ENCODE measurements around the gene EPYC. TPM values are rescaled to one million over a fixed set of nuclear protein-coding genes. Genes with fewer than 3 reads are reported as not detected.

EPYC gene
- total and polyA plus RNA-seq, 10 of the 15 experiments (the other 5 are each of a cell fraction or from before 2014, with no cell fraction given) = not detected

GRCh38 chr12:90987520-90987919, 17.3 kb downstream of the EPYC start:
- no peaks in the 10 kb centered on the region for H3K36me3 ChIP-seq (ENCODE audit: control insufficient read depth in 2 of 2, insufficient read depth in 2 of 2, low read length in 1 of 2)
- H3K9me3 ChIP-seq (replicated peaks; ENCODE audit: control insufficient read depth, insufficient read depth, low read length) = no peaks in the 10 kb centered on the region
- ATAC-seq (peak; percentile 63; the same call in 2 of the 3 replicates), DNase-seq (ENCODE audit: low read depth, low spot score) (no peak), FAIRE-seq (no peak)
- H3K4me1 ChIP-seq (ENCODE audit: control insufficient read depth, insufficient read depth, low read length) = no peaks in the 10 kb centered on the region
- no peaks in the 10 kb centered on the region for H4K20me1 ChIP-seq (ENCODE audit: control insufficient read depth, insufficient read depth)
- no peak overlapping the region for H3K4me2 ChIP-seq (ENCODE audit: control insufficient read depth, insufficient read depth)
- no peak overlapping the region for H3K27ac ChIP-seq (ENCODE audit: control insufficient read depth, insufficient read depth)
- no peak overlapping the region for H3K4me3 ChIP-seq
- ChIA-PET RAD21 (ENCODE audit: unreplicated experiment) (interaction anchor here (1.2 kb wide), 1 partner anchor 122 kb away, joined by 3 read pairs; no protein-coding TSS in a partner anchor), CTCF (interaction anchor here (1.1 to 3.1 kb wide), 4 partner anchors 10 to 121 kb away, joined by 3 to 12 read pairs (median 7); no protein-coding TSS in a partner anchor), SMC1A (ENCODE audit: uncharacterized antibody, unreplicated experiment) (no interaction called here), POLR2A (no interaction called here)
- no peaks in the 10 kb centered on the region for H3K79me2 ChIP-seq (ENCODE audit: control insufficient read depth, insufficient read depth, low read length)
- BruUV-seq (replicated peaks) = no TSS peak
- in situ Hi-C loops (cut with MboI) (loop anchor here (10.0 kb wide), 1 partner anchor 337 kb away; no protein-coding TSS in a partner anchor), intact Hi-C loops (cut with micrococcal nuclease; ENCODE audit: unreplicated experiment) (no loop called here)
- 7% methylated on average over 1 of the region's 1 CpG for WGBS (ENCODE audit: insufficient coverage, insufficient replicate concordance, low lambda C conversion rate, missing lambda C conversion rate)
- no peak for TF ChIP-seq KDM1A (IDR thresholded peaks at IDR 0.05; ENCODE audit: borderline replicate concordance)
- TF ChIP-seq CTCF (IDR thresholded peaks at IDR 0.05 in 2 of 3, conservative IDR thresholded peaks at IDR 0.05 in 1 of 3; ENCODE audit: control insufficient read depth in 2 of 3, extremely low read depth in 1 of 3, insufficient read depth in 1 of 3, low read depth in 3 of 3, low read length in 3 of 3) = peak in 1 of 3 experiments; percentile 27; a peak in 1 of 6 replicates
- H3K27me3 ChIP-seq (replicated peaks in 1 of 2; ENCODE audit: control insufficient read depth in 2 of 2, insufficient read depth in 2 of 2, low read length in 1 of 2) = no peaks in the 10 kb centered on the region
- H3K9ac ChIP-seq (ENCODE audit: control insufficient read depth, insufficient read depth, low read length) = no peak overlapping the region
- H2AFZ ChIP-seq (ENCODE audit: control insufficient read depth, low read depth, low read length) = no peak overlapping the region

- Histone ChIP-seq H2AFZ (ENCODE audit: control insufficient read depth, low read depth, low read length) (no peak overlapping the region), H3K79me2 (ENCODE audit: control insufficient read depth, insufficient read depth, low read length) (no peaks in the 10 kb centered on the region), H3K27ac (ENCODE audit: control insufficient read depth, insufficient read depth) (no peak overlapping the region), H3K9me3 (replicated peaks; ENCODE audit: control insufficient read depth, insufficient read depth, low read length) (no peaks in the 10 kb centered on the region), H3K4me1 (ENCODE audit: control insufficient read depth, insufficient read depth, low read length) (no peaks in the 10 kb centered on the region), H4K20me1 (ENCODE audit: control insufficient read depth, insufficient read depth) (no peaks in the 10 kb centered on the region), H3K9ac (ENCODE audit: control insufficient read depth, insufficient read depth, low read length) (no peak overlapping the region), H3K36me3 (ENCODE audit: control insufficient read depth in 2 of 2, insufficient read depth in 2 of 2, low read length in 1 of 2) (no peaks in the 10 kb centered on the region), H3K4me3 (no peak overlapping the region), H3K4me2 (ENCODE audit: control insufficient read depth, insufficient read depth) (no peak overlapping the region), H3K27me3 (replicated peaks in 1 of 2; ENCODE audit: control insufficient read depth in 2 of 2, insufficient read depth in 2 of 2, low read length in 1 of 2) (no peaks in the 10 kb centered on the region)
- intact Hi-C loops (cut with micrococcal nuclease; ENCODE audit: unreplicated experiment) = no loop called here
- ChIA-PET SMC1A (ENCODE audit: uncharacterized antibody, unreplicated experiment) (no interaction called here), POLR2A (no interaction called here), RAD21 (ENCODE audit: unreplicated experiment) (interaction anchor here (1.2 kb wide), 1 partner anchor 122 kb away, joined by 3 read pairs; no protein-coding TSS in a partner anchor), CTCF (interaction anchor here (1.1 to 3.1 kb wide), 4 partner anchors 9 to 121 kb away, joined by 3 to 12 read pairs (median 7); no protein-coding TSS in a partner anchor)
- ATAC-seq (no peak), FAIRE-seq (peak; percentile 18), DNase-seq (ENCODE audit: low read depth, low spot score) (no peak)
- 48% methylated on average over 1 of the region's 1 CpG for WGBS (ENCODE audit: insufficient coverage, insufficient replicate concordance, low lambda C conversion rate, missing lambda C conversion rate)
- BruUV-seq (replicated peaks) = no TSS peak
- in situ Hi-C loops (cut with MboI) = loop anchor here (10.0 kb wide), 1 partner anchor 338 kb away; no protein-coding TSS in a partner anchor
- TF ChIP-seq ZNF384 (IDR thresholded peaks at IDR 0.05; ENCODE audit: borderline replicate concordance, low read depth, low read length) (no peak), GABPA (IDR thresholded peaks at IDR 0.05; ENCODE audit: low read depth) (no peak), PML (IDR thresholded peaks at IDR 0.05; ENCODE audit: low read length) (no peak), KAT2A (conservative IDR thresholded peaks at IDR 0.05; ENCODE audit: control insufficient read depth, low read depth, low read length) (no peak), ZNF207 (IDR thresholded peaks at IDR 0.05; ENCODE audit: borderline replicate concordance) (no peak), ESRRA (IDR thresholded peaks at IDR 0.05; ENCODE audit: low read length) (no peak), BACH1 (IDR thresholded peaks at IDR 0.05; ENCODE audit: borderline replicate concordance) (no peak), REST (IDR thresholded peaks at IDR 0.05; ENCODE audit: low read depth, low read length) (no peak), PAX8 (IDR thresholded peaks at IDR 0.05) (no peak), TCF3 (IDR thresholded peaks at IDR 0.05; ENCODE audit: borderline replicate concordance, insufficient read depth, low read depth, low read length) (no peak)
Measured at GRCh38 chr12:90987101-90987500, 17.7 kb downstream of the EPYC start.
